Esophagus (tissue), 2 donors: Measurements from ENCODE around the gene ZNF536. TPM values are rescaled to one million over a fixed set of nuclear protein-coding genes. Genes with fewer than 3 reads are reported as not detected.

ENCODE experiments used
- H3K27ac ChIP-seq, 2 donors: one replicate each; pipeline ENCODE4 v1.5.1; 2013; ENCODE audit warnings: low read depth in 2 of 2, mild to moderate bottlenecking in 2 of 2, inconsistent platforms in 1 of 2, low read length in 1 of 2, moderate library complexity in 1 of 2
- H3K27me3 ChIP-seq, 2 donors: one replicate each; pipeline ENCODE4 v1.6.1; 2013; ENCODE audit warnings: low read length in 2 of 2, control low read depth in 1 of 2, mild to moderate bottlenecking in 1 of 2; ENCODE audit not compliant: insufficient read depth in 2 of 2, control insufficient read depth in 1 of 2
- H3K36me3 ChIP-seq, 2 donors: one replicate each; pipeline ENCODE4 v1.6.1; 2013; ENCODE audit warnings: low read length in 1 of 2; ENCODE audit not compliant: control insufficient read depth in 2 of 2, insufficient read depth in 2 of 2
- H3K4me1 ChIP-seq, 2 donors: one replicate each; pipeline ENCODE4 v1.6.1; 2013; ENCODE audit warnings: low read length in 1 of 2; ENCODE audit not compliant: control insufficient read depth in 2 of 2, insufficient read depth in 2 of 2
- H3K4me3 ChIP-seq, 2 donors: one replicate each; pipeline ENCODE4 v1.5.1; 2013; ENCODE audit warnings: low read length in 2 of 2, mild to moderate bottlenecking in 2 of 2, low read depth in 1 of 2, moderate library complexity in 1 of 2
- H3K9me3 ChIP-seq, 2 donors: one replicate each; pipeline ENCODE4 v1.6.1; 2013; ENCODE audit warnings: mild to moderate bottlenecking in 2 of 2, low read depth in 1 of 2, low read length in 1 of 2, moderate library complexity in 1 of 2; ENCODE audit not compliant: control insufficient read depth in 2 of 2, insufficient read depth in 1 of 2
- WGBS, 2 donors: extraction: QIAGEN DNeasy Blood & Tissue Kit; methylation state at CpG; one replicate each; pipeline ENCODE4 v1.1.7; 2013; 5-methylcytosine and 5-hydroxymethylcytosine counted together
- polyA plus RNA-seq, 2 donors: library from polyadenylated mRNA; stranded (reverse); fragments of 200-250 nt; gene quantifications; one replicate each; pipeline ENCODE4 v1.2.3, GENCODE V29; 2013
- donor health status: healthy with polysubstance abuse.
- donor health status: Bipolar disorder and iron deficiency.

ZNF536 gene
- polyA plus RNA-seq, 2 donors: 0.53 to 0.57 TPM

DNA sequence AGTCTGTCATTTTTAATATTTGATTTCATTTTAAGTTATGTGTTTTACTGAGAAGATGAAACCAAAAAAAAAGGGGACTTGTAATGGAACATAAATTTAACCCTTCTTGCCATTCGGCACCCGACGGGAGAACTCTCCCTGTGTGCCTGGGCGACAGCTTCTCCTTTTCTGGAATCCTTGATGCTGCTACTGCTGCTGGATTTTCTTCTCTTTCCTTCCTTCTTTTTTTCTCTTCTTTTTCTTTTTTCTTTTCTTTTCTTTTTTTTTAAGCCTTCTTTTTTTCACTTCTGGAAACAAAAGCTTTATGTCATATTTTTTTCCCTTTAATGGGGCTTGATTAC lies 11.1 kb upstream of the ZNF536 start:
- Histone ChIP-seq H3K27me3 (no peaks in the 10 kb centered on the region), H3K27ac (peak overlapping the region in 1 of 2 donors; percentile 36), H3K4me1 (no peaks in the 10 kb centered on the region), H3K9me3 (no peaks in the 10 kb centered on the region), H3K36me3 (no peaks in the 10 kb centered on the region), H3K4me3 (no peak overlapping the region)
- 62 to 73% methylated on average over 4 of the region's 4 CpGs for WGBS, 2 donors

- Histone ChIP-seq H3K9me3 (no peaks in the 10 kb centered on the region), H3K36me3 (no peaks in the 10 kb centered on the region), H3K27me3 (no peaks in the 10 kb centered on the region), H3K27ac (peak overlapping the region in 1 of 2 donors; percentile 35), H3K4me3 (no peak overlapping the region), H3K4me1 (no peaks in the 10 kb centered on the region)
- 85 to 86% methylated on average over 13 of the region's 13 CpGs for WGBS, 2 donors
Measured at GRCh38 chr19:30361721-30362120, 10.5 kb upstream of the ZNF536 start.

DNA sequence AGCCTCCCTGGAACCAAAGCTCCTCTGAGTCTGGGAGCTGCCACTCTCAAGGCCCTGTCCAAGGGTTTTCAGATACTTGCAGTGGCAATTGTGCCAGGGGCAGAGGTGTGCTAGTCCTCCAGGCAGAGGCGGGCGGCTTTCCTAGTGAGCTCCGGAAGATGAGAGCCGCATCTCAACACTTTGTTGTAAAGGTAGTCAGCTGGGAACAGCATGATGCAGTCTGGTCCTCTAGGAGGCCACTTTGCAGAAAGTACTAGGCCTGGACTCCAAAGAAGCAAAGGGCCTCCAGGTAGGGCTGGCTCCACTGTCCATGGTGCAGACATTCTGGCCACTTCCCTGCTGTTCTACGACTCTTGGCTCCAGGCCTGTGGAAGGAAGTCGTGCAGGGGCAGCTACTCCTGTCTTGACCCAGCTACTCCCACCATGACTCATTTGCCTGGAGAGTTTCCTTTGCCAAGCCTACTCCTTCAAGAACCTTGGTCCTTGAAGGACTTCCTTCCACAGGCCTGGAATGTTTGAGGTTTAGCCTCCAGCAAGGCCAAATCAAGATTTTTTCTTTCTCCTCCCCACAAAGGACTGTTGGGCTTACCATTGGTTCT lies 9.9 kb upstream of the ZNF536 start:
- Histone ChIP-seq H3K4me1 (no peaks in the 10 kb centered on the region), H3K27ac (no peak overlapping the region), H3K9me3 (no peaks in the 10 kb centered on the region), H3K36me3 (no peaks in the 10 kb centered on the region), H3K27me3 (no peaks in the 10 kb centered on the region), H3K4me3 (no peak overlapping the region)
- WGBS, 2 donors: 73 to 79% methylated on average over 6 of the region's 6 CpGs

GRCh38 chr19:30363073-30363472 lies 9.1 kb upstream of the ZNF536 start:
- no peaks in the 10 kb centered on the region for H3K27me3 ChIP-seq
- no peak overlapping the region for H3K27ac ChIP-seq
- H3K36me3 ChIP-seq: no peaks in the 10 kb centered on the region
- 87 to 91% methylated on average over 11 of the region's 11 CpGs for WGBS, 2 donors
- no peaks in the 10 kb centered on the region for H3K4me1 ChIP-seq
- H3K4me3 ChIP-seq: no peak overlapping the region
- no peaks in the 10 kb centered on the region for H3K9me3 ChIP-seq

DNA sequence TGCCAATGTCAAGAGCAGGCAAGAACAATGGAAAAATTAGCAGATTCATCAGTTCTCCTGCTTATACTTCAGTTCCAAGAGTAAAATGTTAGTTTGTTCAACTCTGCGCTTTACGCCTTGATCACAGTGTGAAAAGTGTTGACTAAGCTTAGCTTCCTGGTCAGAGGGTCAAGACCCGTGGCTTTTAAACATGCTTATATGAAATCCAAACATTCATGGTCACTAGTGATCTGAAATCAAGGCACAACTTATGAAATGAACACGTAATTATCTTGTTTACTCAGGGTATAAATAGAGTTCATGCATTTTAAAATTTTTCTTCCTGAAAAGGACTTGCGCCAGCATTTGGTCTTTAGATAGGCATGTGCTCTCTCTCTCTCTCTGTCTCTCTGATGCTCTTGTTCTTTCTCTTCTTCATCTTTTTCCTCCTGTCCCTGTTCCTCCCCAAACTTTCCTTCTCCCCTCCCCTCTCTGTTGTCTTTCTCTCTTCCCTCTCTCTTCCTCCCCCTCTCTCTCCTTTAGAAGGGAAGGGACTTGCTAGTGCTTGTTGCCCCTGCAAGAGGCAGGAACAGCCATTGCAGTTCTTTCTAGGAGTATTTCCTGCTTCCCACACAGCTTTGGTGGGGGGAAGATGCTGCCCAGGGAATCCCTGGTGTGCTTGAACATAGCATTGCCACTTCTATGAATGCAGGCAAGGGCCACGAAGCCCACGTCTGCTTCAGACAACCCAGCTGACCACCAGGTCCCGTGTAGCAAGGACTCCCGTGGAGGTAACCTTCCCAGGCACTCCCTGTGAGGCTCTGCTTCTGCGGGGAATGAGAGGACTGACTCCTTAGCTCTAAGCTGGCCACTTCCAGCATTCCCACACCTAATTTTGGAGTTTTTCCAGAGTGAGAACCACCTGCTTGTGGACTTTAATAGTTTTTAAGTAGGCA lies 7.1 kb upstream of the ZNF536 start:
- Histone ChIP-seq H3K36me3 (no peaks in the 10 kb centered on the region), H3K4me3 (no peak overlapping the region), H3K27ac (no peak overlapping the region), H3K9me3 (no peaks in the 10 kb centered on the region), H3K27me3 (no peaks in the 10 kb centered on the region), H3K4me1 (no peaks in the 10 kb centered on the region)
- WGBS, 2 donors: 52% methylated on average over 10 of the region's 10 CpGs

GRCh38 chr19:30366282-30366681 lies 5.9 kb upstream of the ZNF536 start:
- Histone ChIP-seq H3K4me3 (no peak overlapping the region), H3K27ac (no peak overlapping the region), H3K9me3 (no peaks in the 10 kb centered on the region), H3K4me1 (no peaks in the 10 kb centered on the region), H3K27me3 (no peaks in the 10 kb centered on the region), H3K36me3 (no peaks in the 10 kb centered on the region)
- WGBS, 2 donors: 0 to 12% methylated on average over 1 of the region's 1 CpG

GRCh38 chr19:30367006-30367405 lies 5.2 kb upstream of the ZNF536 start:
- 47 to 60% methylated on average over 7 of the region's 7 CpGs for WGBS, 2 donors
- Histone ChIP-seq H3K36me3 (no peaks in the 10 kb centered on the region), H3K4me3 (no peak overlapping the region), H3K27me3 (no peaks in the 10 kb centered on the region), H3K9me3 (no peaks in the 10 kb centered on the region), H3K4me1 (no peaks in the 10 kb centered on the region), H3K27ac (no peak overlapping the region)

DNA sequence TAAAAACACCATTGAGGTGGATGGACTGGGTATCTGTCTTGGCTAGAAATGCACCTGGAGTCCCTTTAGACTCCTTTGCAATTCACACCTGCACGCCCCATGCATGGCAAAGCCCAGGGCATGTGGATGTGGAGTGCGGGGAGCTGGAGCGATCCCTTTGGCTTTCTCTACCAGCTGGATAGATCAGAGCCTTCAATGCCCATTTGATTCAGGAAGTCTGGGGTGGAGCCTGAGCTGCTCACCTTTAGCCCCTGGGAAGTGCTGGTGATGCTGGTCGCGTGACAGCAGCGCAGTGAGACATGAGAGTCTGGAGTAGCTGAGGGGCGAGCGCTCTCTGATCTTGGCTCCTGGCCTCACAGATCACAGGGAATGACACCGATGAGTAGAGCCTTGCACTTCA lies 4.8 kb upstream of the ZNF536 start:
- WGBS, 2 donors: 90 to 93% methylated on average over 9 of the region's 9 CpGs
- H3K36me3 ChIP-seq: no peaks in the 10 kb centered on the region
- H3K27me3 ChIP-seq: no peaks in the 10 kb centered on the region
- no peak overlapping the region for H3K4me3 ChIP-seq
- H3K9me3 ChIP-seq: no peaks in the 10 kb centered on the region
- no peaks in the 10 kb centered on the region for H3K4me1 ChIP-seq
- no peak overlapping the region for H3K27ac ChIP-seq

DNA sequence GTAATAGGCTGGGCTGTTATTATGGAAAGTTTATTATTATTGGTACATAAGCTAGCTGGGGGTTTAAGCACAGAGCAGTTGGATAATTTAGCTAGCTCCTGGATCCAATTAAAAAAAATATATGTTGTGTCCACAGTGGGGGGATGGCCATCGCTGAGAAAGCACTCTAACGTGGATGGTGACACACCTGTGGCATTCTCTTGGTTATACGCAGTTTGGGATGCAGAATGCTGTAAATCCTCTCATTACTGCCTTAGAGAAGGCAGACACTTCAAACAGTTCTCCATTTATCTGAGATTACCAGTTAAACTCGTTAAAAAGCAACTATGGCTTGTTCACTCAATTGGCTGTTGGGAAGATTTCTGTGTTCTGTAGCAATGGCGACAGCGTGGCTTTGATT lies 2.4 kb upstream of the ZNF536 start:
- H3K36me3 ChIP-seq: no peaks in the 10 kb centered on the region
- H3K9me3 ChIP-seq: no peaks in the 10 kb centered on the region
- WGBS, 2 donors: 76 to 80% methylated on average over 6 of the region's 6 CpGs
- no peak overlapping the region for H3K4me3 ChIP-seq
- H3K27ac ChIP-seq: no peak overlapping the region
- peaks cover 0 to 2% of the 10 kb centered on the region in 2 donors for H3K4me1 ChIP-seq
- H3K27me3 ChIP-seq: no peaks in the 10 kb centered on the region
